Measurements from ENCODE around the gene PYDC1.
A peak's percentile ranks its signal among the peaks of the same experiment; 100 is the strongest.

The PYDC1 gene

GRCh38 chr16:31189412-31189778 is 27.5 kb downstream of the PYDC1 start:
- H3K79me2 ChIP-seq (ENCODE audit: insufficient read depth, low read length), result peaks cover 98% of the 10 kb centered on the region
- H3K9me2 ChIP-seq (replicated peaks; ENCODE audit: low read depth, low read length), result no peaks in the 10 kb centered on the region

DNA sequence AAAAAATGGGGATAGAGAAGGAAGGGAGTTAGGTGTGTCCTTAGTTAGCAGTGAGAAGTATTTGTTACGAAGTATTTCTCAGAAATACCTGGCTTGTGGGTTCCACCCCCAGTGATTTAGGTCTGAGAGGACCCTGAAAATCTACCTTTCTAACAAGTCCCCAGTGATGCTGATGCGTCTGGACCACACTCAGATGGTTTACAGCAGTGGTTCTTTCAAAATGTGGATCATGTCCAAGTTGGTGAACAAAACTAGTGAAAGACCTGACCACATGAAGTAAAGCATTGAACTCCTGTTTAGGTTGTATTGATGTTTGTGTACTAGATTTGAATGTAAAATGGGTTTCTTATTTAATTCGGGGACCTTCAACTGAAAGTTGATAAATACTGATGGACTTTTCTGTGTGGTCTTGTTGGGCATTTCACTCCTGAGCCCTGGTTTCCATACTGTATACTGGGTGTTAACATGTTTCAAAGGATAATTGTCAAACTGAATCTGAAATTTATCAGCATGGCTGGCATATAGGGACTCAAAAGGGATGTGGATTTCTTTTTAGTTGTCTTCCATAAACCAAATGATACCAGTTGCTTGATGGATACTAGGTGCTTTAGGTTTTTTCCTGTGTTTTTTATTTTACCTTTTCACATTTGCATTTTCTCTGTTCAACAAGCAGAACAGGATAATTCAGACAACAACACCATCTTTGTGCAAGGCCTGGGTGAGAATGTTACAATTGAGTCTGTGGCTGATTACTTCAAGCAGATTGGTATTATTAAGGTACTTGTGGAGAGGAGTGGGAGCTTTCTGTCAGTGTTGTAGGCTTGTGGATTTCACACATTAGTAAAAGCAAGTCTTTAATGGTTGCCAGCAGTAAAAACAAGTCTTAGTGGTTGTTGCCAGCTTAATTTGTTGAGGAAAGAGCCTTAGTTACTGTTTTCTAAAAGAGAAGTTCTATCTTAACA is 28.2 kb downstream of the PYDC1 start:
- Histone ChIP-seq H3K36me3 (ENCODE audit: insufficient read depth, low read length) (peaks cover 100% of the 10 kb centered on the region), H4K20me1 (ENCODE audit: insufficient read depth, low read length, poor library complexity, severe bottlenecking) (peaks cover 95% of the 10 kb centered on the region), H3K4me3 (ENCODE audit: low read length, poor library complexity, severe bottlenecking) (peak overlapping the region; percentile 5), H3K9ac (ENCODE audit: low read depth, low read length, poor library complexity, severe bottlenecking) (no peak overlapping the region), H3K9me3 (ENCODE audit: insufficient read depth, low read depth, low read length) (no peaks in the 10 kb centered on the region), H3K9me2 (replicated peaks; ENCODE audit: low read depth, low read length) (no peaks in the 10 kb centered on the region), H2AFZ (ENCODE audit: low read length) (no peak overlapping the region), H3K4me2 (ENCODE audit: low read depth, low read length, poor library complexity, severe bottlenecking) (peak overlapping the region; percentile 95), H3F3A (ENCODE audit: low read depth) (peaks cover 10% of the 10 kb centered on the region; the same call in 1 of the 2 replicates), H3K27me3 (ENCODE audit: insufficient read depth, low read length, poor library complexity, severe bottlenecking) (no peaks in the 10 kb centered on the region), H3K4me1 (ENCODE audit: insufficient read depth, low read length, poor library complexity, severe bottlenecking) (peaks cover 45% of the 10 kb centered on the region), H3K79me2 (ENCODE audit: insufficient read depth, low read length) (peaks cover 98% of the 10 kb centered on the region)
- no peak for TF ChIP-seq CTCF (conservative IDR thresholded peaks at IDR 0.05; ENCODE audit: low read length)

More at GRCh38 chr16:31189412-31189778, 27.5 kb downstream of the PYDC1 start:
- TF ChIP-seq EZH2phosphoT487 (IDR thresholded peaks at IDR 0.05; ENCODE audit: borderline replicate concordance), result no peak
- Histone ChIP-seq H3F3A (ENCODE audit: low read depth) (peaks cover 10% of the 10 kb centered on the region; the same call in 1 of the 2 replicates), H3K4me1 (ENCODE audit: insufficient read depth, low read length, poor library complexity, severe bottlenecking) (peaks cover 40% of the 10 kb centered on the region), H3K4me2 (ENCODE audit: low read depth, low read length, poor library complexity, severe bottlenecking) (peak overlapping the region; percentile 95), H3K9me3 (ENCODE audit: insufficient read depth, low read depth, low read length) (no peaks in the 10 kb centered on the region), H3K4me3 (ENCODE audit: low read length, poor library complexity, severe bottlenecking) (no peak overlapping the region), H3K9ac (ENCODE audit: low read depth, low read length, poor library complexity, severe bottlenecking) (no peak overlapping the region), H4K20me1 (ENCODE audit: insufficient read depth, low read length, poor library complexity, severe bottlenecking) (peaks cover 95% of the 10 kb centered on the region), H3K27me3 (ENCODE audit: insufficient read depth, low read length, poor library complexity, severe bottlenecking) (no peaks in the 10 kb centered on the region), H2AFZ (ENCODE audit: low read length) (no peak overlapping the region), H3K36me3 (ENCODE audit: insufficient read depth, low read length) (peaks cover 100% of the 10 kb centered on the region)

DNA sequence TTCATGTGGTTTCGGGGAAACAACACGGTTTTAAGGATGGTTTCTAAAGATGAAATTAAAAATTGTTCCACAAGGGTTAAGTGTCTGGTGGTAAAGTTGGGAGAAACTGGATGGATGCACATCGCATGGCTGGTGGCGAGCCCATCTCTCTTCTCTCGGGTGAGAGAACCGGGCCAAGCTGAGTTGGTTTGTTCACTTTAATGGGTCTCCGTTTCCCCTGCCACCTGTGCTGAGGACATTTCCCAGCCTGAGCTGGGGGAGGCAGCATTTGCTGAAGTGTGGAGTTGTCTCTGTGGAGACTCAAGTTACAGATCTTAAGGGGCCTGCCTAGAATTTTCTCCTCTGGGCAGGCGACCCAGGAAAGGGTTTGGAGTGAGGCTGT is 29.1 kb downstream of the PYDC1 start:
- Histone ChIP-seq H3K79me2 (ENCODE audit: insufficient read depth, low read length) (peaks cover 100% of the 10 kb centered on the region), H3K36me3 (ENCODE audit: insufficient read depth, low read length) (peaks cover 100% of the 10 kb centered on the region), H3K4me1 (ENCODE audit: insufficient read depth, low read length, poor library complexity, severe bottlenecking) (peaks cover 54% of the 10 kb centered on the region), H3K9me2 (replicated peaks; ENCODE audit: low read depth, low read length) (no peaks in the 10 kb centered on the region), H3F3A (ENCODE audit: low read depth) (peaks cover 10% of the 10 kb centered on the region; the same call in 1 of the 2 replicates), H3K9ac (ENCODE audit: low read depth, low read length, poor library complexity, severe bottlenecking) (no peak overlapping the region), H3K27me3 (ENCODE audit: insufficient read depth, low read length, poor library complexity, severe bottlenecking) (no peaks in the 10 kb centered on the region), H2AFZ (ENCODE audit: low read length) (no peak overlapping the region), H3K9me3 (ENCODE audit: insufficient read depth, low read depth, low read length) (no peaks in the 10 kb centered on the region), H3K4me2 (ENCODE audit: low read depth, low read length, poor library complexity, severe bottlenecking) (peak overlapping the region; percentile 95), H4K20me1 (ENCODE audit: insufficient read depth, low read length, poor library complexity, severe bottlenecking) (peaks cover 95% of the 10 kb centered on the region), H3K4me3 (ENCODE audit: low read length, poor library complexity, severe bottlenecking) (peak overlapping the region; percentile 65)
- TF ChIP-seq EZH2phosphoT487 (IDR thresholded peaks at IDR 0.05; ENCODE audit: borderline replicate concordance) (no peak), CTCF (conservative IDR thresholded peaks at IDR 0.05; ENCODE audit: low read length) (no peak)
